ENCODE results near the gene ABRAXAS1. TPM values are rescaled to one million over a fixed set of nuclear protein-coding genes. Genes with fewer than 3 reads are reported as not detected.
A peak's percentile ranks its signal among the peaks of the same experiment; 100 is the strongest.

The ABRAXAS1 gene
- total RNA-seq, 6 experiments from 2014 or later = 1.6 to 3.3 (median 2.6) TPM

DNA sequence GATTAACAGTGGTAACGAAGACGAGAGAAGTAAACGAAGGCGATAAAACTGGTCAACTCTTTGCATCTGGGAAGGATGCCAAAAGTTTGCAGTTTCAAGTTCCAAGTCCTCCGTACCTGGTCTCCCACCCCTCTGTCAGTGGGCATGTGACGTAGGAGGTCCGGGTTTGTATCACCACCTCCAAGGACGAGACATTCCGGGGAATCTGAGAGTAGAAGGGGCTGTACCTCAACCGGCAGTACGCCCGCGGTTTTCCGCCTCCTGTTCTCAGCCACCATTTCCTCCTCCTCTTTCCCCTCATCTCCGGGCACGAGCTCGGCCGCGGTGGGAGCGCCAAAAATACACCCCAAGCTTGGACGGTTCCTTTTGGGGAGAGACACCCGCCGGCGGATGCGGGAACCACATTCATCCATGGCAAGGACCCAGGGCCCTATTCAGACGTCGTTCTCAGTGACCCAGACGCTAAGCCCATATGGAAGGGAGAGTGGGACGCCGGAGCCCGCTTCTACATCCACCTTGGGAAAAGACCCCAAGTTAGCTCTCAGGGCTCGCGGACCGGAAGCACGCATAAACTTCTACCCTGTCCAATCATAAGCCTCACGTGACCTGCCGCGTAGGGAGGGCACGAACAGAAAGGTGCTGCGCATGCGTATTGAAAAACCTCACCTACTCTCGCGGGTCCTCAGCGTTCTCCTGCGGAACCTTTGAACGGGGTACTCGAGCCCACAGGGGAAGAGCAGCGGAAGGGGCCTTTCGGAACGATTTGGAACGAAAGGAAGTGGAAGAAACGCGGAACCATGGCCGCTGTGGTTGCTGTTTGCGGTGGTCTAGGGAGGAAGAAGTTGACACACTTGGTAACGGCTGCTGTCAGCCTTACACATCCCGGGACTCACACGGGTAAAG is 29.4 kb downstream of the ABRAXAS1 start, which contains the start of the genes HELQ and MRPS18C:
HELQ (minus strand) TSS at position 543 of the 903 bp plus-strand sequence; CDS start at position 413, 130 bp downstream.
MRPS18C (plus strand) TSS at position 778 of the 903 bp plus-strand sequence; CDS start at position 798, 20 bp downstream.
- peak; percentile 94 to 97 (median 96) for DNase-seq
- no peaks in the 10 kb centered on the region for H3K9me3 ChIP-seq
- TF ChIP-seq, protein P1, sequence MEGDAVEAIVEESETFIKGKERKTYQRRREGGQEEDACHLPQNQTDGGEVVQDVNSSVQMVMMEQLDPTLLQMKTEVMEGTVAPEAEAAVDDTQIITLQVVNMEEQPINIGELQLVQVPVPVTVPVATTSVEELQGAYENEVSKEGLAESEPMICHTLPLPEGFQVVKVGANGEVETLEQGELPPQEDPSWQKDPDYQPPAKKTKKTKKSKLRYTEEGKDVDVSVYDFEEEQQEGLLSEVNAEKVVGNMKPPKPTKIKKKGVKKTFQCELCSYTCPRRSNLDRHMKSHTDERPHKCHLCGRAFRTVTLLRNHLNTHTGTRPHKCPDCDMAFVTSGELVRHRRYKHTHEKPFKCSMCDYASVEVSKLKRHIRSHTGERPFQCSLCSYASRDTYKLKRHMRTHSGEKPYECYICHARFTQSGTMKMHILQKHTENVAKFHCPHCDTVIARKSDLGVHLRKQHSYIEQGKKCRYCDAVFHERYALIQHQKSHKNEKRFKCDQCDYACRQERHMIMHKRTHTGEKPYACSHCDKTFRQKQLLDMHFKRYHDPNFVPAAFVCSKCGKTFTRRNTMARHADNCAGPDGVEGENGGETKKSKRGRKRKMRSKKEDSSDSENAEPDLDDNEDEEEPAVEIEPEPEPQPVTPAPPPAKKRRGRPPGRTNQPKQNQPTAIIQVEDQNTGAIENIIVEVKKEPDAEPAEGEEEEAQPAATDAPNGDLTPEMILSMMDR (IDR thresholded peaks at IDR 0.05) = peak; percentile 6 to 27 (median 20)
- peak; percentile 78 for TF ChIP-seq POLR2A (IDR thresholded peaks at IDR 0.05)
- H3K4me1 ChIP-seq = peaks cover 0 to 11% (median 4%) of the 10 kb centered on the region in 4 donors
- H3K4me3 ChIP-seq = peak within 1 kb of the TSS; percentile 72 to 75 (median 75)
- ATAC-seq = peak; percentile 97 to 98 (median 98)
- intact Hi-C loops (cut with DNase I) = no loop called here
- WGBS (ENCODE audit: insufficient coverage, low coverage, low lambda C conversion rate, missing lambda C conversion rate) = 0% methylated on average over 42 of the region's 58 CpGs
- peaks cover 0 to 38% (median 5%) of the 10 kb centered on the region in 4 donors for H3K36me3 ChIP-seq
- H3K27me3 ChIP-seq = no peaks in the 10 kb centered on the region
- peak within 1 kb of the TSS; percentile 93 to 94 (median 93) for H3K27ac ChIP-seq

DNA sequence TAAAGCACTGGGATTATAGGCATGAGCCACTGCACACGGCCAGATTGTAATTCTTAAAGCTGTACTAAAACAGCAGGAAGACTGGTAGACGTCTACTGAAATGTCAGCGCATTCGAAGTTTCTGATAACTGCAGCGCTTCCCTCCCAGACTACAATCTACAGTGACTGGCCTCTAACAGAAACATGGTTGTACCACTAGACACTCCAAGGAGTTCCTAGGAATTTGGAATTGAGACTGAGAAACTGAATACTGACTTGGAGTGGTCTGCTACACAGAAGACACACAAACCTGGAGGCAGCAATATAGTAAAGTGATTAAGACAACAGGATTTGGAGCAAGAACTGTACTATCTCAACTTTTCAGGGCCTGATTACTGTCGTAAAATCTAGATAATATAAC is 30.2 kb downstream of the ABRAXAS1 start:
- H3K9me3 ChIP-seq = no peaks in the 10 kb centered on the region
- intact Hi-C loops (cut with DNase I) = no loop called here
- peaks cover 0 to 11% (median 4%) of the 10 kb centered on the region in 4 donors for H3K4me1 ChIP-seq
- no peak for ATAC-seq
- no peak for DNase-seq
- H3K27ac ChIP-seq = peak overlapping the region; percentile 93 to 94 (median 93)
- TF ChIP-seq, protein P1 (IDR thresholded peaks at IDR 0.05) = no peak
- TF ChIP-seq POLR2A (IDR thresholded peaks at IDR 0.05) = no peak
- WGBS (ENCODE audit: insufficient coverage, low coverage, low lambda C conversion rate, missing lambda C conversion rate) = 29% methylated on average over 6 of the region's 6 CpGs
- H3K27me3 ChIP-seq = no peaks in the 10 kb centered on the region
- H3K36me3 ChIP-seq = peaks cover 0 to 29% (median under 1%) of the 10 kb centered on the region in 4 donors
- peak overlapping the region; percentile 72 to 75 (median 75) for H3K4me3 ChIP-seq

DNA sequence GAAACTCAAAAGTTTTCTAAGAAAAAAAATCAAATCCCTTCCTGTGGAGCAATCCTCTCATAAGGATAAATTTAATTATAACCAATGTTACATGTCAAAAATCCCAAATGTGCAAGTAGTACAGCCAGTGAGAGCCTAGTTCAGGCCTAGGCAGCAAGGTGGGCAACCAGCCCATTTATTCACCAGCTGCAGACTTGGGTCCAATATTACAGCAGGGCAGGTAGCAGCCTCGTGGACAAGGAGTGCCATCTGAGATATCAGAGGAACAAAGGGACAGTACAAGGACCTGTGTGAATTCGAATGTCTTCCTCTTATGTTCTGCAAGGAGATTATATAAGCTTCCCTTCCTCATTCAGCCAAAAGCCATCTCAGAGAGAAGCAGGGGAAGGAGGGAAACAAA is 35.9 kb downstream of the ABRAXAS1 start:
- Histone ChIP-seq H3K27me3 (no peaks in the 10 kb centered on the region), H3K9me3 (no peaks in the 10 kb centered on the region), H3K36me3 (peaks cover 0 to 26% (median 2%) of the 10 kb centered on the region in 4 donors), H3K4me3 (no peak overlapping the region), H3K27ac (no peak overlapping the region), H3K4me1 (no peaks in the 10 kb centered on the region)
- no peak for TF ChIP-seq POLR2A (IDR thresholded peaks at IDR 0.05)
- TF ChIP-seq, protein P1 (IDR thresholded peaks at IDR 0.05) = no peak
- ATAC-seq (peak in 1 of 4 donors; percentile 31), DNase-seq (no peak)
- 49% methylated on average over 2 of the region's 2 CpGs for WGBS (ENCODE audit: insufficient coverage, low coverage, low lambda C conversion rate, missing lambda C conversion rate)
- intact Hi-C loops (cut with DNase I) = no loop called here

DNA sequence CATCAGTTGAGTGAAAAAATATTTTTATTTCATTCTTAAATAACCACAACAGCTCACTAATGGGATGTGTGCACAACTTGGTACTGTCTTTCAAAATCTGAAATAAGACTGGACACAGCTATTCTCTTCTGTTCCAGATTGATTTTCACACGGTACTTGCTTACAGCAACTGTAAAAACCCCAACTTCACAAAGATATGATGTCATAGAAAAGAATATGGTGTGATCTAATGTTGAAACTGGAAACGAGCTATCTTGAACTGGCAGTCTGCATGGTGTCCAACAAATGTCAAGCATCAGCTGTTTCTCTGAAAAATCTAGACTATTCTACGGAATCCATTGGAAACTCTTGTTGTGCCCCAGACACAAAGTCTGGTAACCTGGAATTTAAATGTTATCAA is 44.0 kb downstream of the ABRAXAS1 start:
- ATAC-seq = no peak
- intact Hi-C loops (cut with DNase I) = no loop called here
- H3K27ac ChIP-seq = no peak overlapping the region
- H3K4me1 ChIP-seq = no peaks in the 10 kb centered on the region
- no peak overlapping the region for H3K4me3 ChIP-seq
- H3K27me3 ChIP-seq = no peaks in the 10 kb centered on the region
- DNase-seq = no peak
- TF ChIP-seq POLR2A (IDR thresholded peaks at IDR 0.05) = no peak
- TF ChIP-seq, protein P1 (IDR thresholded peaks at IDR 0.05) = no peak
- 67% methylated on average over 3 of the region's 3 CpGs for WGBS (ENCODE audit: insufficient coverage, low coverage, low lambda C conversion rate, missing lambda C conversion rate)
- H3K36me3 ChIP-seq = peaks cover 0 to 37% (median 2%) of the 10 kb centered on the region in 4 donors
- no peaks in the 10 kb centered on the region for H3K9me3 ChIP-seq
